GM18517 (cell line): ENCODE results near the gene RPL11.
"Not testable (repeated sequence)": the region's sequence is repeated elsewhere in the genome, so short reads cannot be mapped to it uniquely, and the experiment has no call there.

ENCODE experiments used
- ATAC-seq: cut with Tn5 transposase; IDR thresholded peaks from one replicate; pipeline ENCODE4 v1.9.1; 2021; ENCODE audit warnings: mild to moderate bottlenecking, moderate library complexity; ENCODE audit not compliant: unreplicated experiment

RPL11 gene

GRCh38 chr1:23684415-23684814, 7.2 kb upstream of the RPL11 start:
- ATAC-seq = no peak

GRCh38 chr1:23685197-23685596, 6.4 kb upstream of the RPL11 start:
- not testable (repeated sequence) for ATAC-seq

GRCh38 chr1:23687680-23688079, 3.9 kb upstream of the RPL11 start:
- not testable (repeated sequence) for ATAC-seq

GRCh38 chr1:23688281-23688680, 3.3 kb upstream of the RPL11 start:
- not testable (repeated sequence) for ATAC-seq

GRCh38 chr1:23692308-23692871, 784 bp downstream of the RPL11 start:
- ATAC-seq = no peak

- no peak for ATAC-seq
Measured at GRCh38 chr1:23693599-23693998, 2.0 kb downstream of the RPL11 start.

- ATAC-seq = no peak
Measured at GRCh38 chr1:23694371-23694770, 2.8 kb downstream of the RPL11 start.

GRCh38 chr1:23695667-23696066, 4.1 kb downstream of the RPL11 start:
- ATAC-seq = no peak

GRCh38 chr1:23696335-23696989, 4.9 kb downstream of the RPL11 start:
- no peak for ATAC-seq

GRCh38 chr1:23698466-23698865, 6.9 kb downstream of the RPL11 start:
- no peak for ATAC-seq

GRCh38 chr1:23699280-23700179, 7.9 kb downstream of the RPL11 start:
- no peak for ATAC-seq

GRCh38 chr1:23701310-23701709, 9.7 kb downstream of the RPL11 start:
- no peak for ATAC-seq

GRCh38 chr1:23701996-23702395, 10.4 kb downstream of the RPL11 start:
- no peak for ATAC-seq

- no peak for ATAC-seq
Measured at GRCh38 chr1:23704834-23705495, 13.4 kb downstream of the RPL11 start.

- ATAC-seq = no peak
Measured at GRCh38 chr1:23709229-23709628, 17.6 kb downstream of the RPL11 start.

GRCh38 chr1:23718482-23718881, 26.9 kb downstream of the RPL11 start:
- no peak for ATAC-seq

GRCh38 chr1:23719162-23719820, 27.7 kb downstream of the RPL11 start:
- ATAC-seq = no peak

GRCh38 chr1:23720256-23720995, 28.8 kb downstream of the RPL11 start:
- ATAC-seq = peak; percentile 53

- ATAC-seq = no peak
Measured at GRCh38 chr1:23722652-23723051, 31.0 kb downstream of the RPL11 start.

- no peak for ATAC-seq
Measured at GRCh38 chr1:23726686-23727085, 35.1 kb downstream of the RPL11 start.
